IPS-11a (cell line): ENCODE results near the gene INKA2.
"Not testable (repeated sequence)": the region's sequence is repeated elsewhere in the genome, so short reads cannot be mapped to it uniquely, and the experiment has no call there.

Experiments
- H3K4me3 ChIP-seq: one replicate; pipeline ENCODE4 v1.5.1; 2013; ENCODE audit warnings: low read depth, low read length, control low read depth

Gene INKA2

DNA sequence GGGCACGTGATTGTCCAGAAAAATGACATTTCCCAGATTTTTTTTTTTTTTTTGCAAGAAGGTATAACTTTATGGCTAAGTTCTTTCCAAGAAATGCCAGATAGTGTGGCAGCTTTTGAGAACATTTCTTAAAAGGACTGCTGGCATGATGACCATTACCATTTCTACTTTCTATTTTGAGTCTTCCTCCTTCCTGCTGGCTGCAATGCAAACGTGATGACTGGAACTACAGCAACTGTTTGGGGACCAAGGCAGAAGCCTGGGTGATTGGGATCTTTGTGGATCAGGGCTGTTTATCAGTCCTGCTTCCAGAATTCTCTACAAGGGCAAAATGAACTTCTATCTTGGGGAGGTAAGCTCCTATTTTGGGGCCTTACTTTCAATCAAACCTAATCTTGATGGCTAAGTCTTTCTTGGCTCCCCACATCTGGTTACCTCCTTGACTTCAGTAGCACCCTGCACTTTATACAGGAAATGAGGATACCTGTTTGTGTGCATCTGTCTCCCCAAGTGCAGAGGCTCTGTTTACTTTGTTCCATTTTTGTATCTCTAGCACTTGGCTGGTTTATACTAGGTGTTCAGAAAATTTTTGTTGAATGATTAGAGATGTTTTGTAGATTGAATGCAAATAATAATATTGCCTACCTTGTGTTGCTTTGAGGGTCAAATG is 12.8 kb upstream of the INKA2 start:
- no peak overlapping the region for H3K4me3 ChIP-seq

- H3K4me3 ChIP-seq = no peak overlapping the region
Observed at GRCh38 chr1:111750856-111751255, 11.7 kb upstream of the INKA2 start.

DNA sequence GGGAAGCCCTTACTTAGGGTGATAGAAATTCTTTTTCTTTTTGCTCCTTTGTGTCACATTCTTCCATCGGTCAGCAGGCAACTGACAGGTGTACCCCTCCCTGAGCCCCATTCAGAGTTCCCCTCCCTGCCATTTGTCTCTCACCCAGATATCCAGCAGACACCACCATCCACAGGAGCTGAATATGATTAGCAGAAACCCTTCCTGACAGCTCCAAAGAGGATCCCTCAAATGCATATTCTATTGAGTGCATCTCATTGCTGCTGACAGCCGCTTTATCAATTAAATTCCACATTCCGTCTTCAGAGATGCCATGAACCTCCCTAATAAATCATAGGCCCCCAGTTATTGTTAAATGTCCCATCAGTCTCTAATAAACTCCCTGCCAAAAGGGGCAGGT is 10.4 kb upstream of the INKA2 start:
- H3K4me3 ChIP-seq = no peak overlapping the region

GRCh38 chr1:111747947-111748346 is 8.8 kb upstream of the INKA2 start:
- H3K4me3 ChIP-seq = no peak overlapping the region

- H3K4me3 ChIP-seq = no peak overlapping the region
Observed at GRCh38 chr1:111747282-111747734, 8.1 kb upstream of the INKA2 start.

- H3K4me3 ChIP-seq = no peak overlapping the region
Observed at GRCh38 chr1:111746614-111746999, 7.4 kb upstream of the INKA2 start.

DNA sequence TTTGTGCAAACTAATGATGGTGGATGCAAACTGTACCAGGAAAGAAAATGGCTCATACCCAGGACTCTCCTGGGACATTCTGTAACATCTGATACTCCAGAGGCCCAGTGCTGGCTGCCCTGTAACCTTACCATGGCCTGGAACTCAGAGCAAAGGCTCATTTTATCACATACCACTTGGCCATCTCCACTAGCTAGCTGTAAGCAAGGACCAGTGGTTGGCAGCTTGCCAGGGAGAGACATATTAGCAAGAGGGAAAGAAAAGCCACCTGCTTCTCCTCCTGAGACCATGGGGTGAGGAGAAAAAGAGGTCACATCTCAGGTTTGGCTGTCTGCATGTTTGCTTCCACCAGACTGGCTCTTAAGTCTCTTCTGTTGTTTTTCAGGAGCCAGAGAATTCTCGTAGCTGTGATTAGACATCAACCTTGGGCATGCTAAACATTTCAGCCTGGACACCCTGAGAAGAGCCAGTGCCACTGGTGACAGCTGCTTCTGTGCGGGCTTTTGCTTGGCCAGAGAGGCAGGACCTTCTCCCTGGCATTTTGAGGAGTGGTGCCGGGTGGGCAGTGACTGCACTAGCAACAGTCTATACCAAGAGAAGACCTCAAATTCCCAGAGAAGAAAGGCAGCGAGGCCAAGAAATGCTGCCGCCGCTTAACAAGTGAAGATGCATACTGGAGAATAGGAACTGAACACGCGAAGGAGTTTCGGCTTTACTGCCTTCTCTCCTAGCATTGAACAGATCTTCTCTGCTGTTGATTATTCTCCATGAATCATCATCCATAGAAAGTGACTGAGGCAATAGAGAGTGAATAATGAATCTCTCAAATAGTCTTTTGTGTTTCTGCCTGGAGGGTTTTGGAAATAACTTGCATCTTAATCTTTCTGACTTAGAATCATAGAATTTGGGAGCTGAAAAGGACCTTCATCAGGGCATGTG is 6.7 kb upstream of the INKA2 start:
- H3K4me3 ChIP-seq = no peak overlapping the region

DNA sequence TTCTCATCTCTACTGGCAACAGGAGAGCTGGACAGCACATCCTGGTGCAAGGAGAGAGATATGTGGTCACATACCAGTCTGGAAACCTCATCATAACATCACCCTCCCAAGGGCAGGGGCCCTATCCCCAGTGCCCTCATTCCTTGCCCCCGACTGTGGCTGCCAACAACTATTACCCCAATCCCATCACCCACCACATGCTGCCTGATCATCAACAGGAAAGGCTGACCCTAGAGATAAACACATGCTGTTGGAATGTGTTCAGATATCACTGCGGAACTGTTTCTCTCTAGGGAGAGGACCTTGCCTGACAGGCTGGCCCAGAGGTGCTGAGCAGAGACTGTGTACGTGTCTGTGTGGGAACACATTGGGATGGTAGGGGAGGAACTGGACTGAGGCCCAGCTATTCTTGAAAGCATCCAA is 4.5 kb upstream of the INKA2 start:
- no peak overlapping the region for H3K4me3 ChIP-seq

GRCh38 chr1:111742938-111743549 is 3.8 kb upstream of the INKA2 start:
- no peak overlapping the region for H3K4me3 ChIP-seq

- not testable (repeated sequence) for H3K4me3 ChIP-seq
Observed at GRCh38 chr1:111742292-111742691, 3.1 kb upstream of the INKA2 start.

DNA sequence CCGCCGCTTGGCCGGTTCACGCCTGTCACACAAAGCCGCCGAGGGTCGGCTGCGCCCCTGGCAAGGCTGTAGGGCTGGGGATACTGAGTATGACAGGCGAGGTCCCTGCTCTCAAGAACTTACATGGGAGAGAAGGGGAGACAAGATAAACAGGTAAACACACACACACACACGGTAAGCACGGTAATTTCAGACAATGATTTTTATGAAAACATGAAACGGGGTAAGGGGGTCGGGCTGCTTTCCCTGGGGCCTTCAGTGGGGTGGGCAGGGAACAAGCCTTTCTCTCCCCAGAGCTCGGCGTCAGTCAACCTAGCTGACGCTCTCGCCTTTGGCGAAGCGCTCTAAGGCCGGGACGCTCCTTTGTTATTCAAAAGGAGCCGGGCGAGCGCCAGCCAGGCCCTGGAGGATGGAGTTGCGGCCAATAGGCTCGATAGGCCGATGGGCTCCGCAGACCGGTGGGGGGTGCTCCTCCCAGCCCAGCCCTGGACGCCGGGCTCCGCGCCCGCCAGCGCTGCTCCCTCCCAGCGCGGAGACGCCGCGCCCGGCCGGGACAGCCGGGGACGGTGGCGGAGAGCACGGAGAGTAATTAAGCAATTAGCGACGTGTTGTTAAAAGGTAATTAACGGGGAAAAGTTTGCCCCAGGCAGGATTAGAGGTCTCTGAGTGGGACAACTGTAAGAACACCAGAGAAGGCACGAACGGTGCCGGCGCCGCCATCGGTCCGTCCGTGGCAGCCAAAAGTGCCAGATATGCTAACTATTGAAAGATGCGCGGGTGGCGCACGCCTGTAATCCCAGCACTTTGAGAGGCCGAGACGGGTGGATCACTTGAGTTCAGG is 950 bp upstream of the INKA2 start:
- H3K4me3 ChIP-seq = peak overlapping the region; percentile 54

- peak overlapping the region; percentile 45 for H3K4me3 ChIP-seq
Observed at GRCh38 chr1:111738436-111739193, 580 bp downstream of the INKA2 start.

DNA sequence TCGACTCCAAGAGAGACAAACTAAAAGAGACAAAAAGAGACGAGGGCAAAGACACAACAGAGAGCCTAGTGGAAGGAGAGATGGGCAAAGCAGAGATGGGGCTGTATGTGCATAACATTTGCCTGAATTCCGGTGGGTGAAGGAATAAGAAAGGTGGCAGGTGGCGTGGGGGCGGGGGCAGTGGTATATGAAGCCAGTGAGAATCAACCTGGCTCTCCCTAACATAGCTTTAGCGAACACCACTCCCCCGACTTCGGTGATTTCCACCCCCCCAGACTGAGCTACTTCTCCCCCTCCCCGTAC is 1.1 kb downstream of the INKA2 start:
- H3K4me3 ChIP-seq = peak overlapping the region; percentile 45

DNA sequence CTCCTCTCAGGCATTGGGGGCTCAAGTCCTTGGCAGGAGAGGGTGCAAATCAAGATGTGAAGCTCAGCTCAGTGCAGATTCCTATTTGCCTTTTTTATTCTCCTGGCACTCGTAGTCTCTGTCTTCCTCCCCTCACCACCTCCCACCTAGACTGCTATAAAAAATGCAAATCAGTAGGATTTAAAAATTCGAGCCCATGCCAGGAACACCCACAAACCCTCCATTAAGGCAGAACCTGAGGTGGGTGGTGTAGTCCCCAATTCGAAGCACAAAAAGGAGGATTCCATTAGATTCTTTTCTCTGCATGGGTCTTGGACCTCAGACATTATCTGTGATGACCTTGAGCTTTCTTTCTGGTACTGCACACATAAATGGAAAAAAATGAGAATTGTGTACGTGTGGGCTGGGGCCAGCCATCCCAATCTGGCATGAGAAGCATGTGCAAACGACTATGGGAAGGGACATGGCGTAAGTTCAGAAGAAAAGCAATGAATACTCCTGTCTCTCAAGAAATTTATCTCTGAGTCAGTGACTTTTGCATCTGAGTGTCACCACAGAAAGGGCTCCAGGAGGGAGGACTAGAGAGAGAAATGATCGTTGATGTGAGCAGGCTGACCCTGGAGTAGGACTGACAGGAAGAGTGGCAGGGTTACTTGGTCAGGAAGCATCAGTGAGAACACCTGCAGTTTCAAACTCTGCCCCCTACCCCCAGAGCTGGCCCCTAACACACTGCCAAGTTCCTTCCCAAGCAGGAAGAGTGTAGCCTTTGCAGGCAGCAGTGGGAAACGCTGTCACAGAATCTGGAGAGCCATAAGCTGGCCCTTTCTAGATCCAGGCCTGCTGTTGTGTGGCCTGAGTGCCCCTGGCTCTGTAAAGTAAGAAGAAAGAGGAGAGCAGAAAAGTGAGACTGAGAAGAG is 1.7 kb downstream of the INKA2 start:
- peak overlapping the region; percentile 45 for H3K4me3 ChIP-seq

GRCh38 chr1:111736548-111737215 is 2.5 kb downstream of the INKA2 start:
- H3K4me3 ChIP-seq = no peak overlapping the region

GRCh38 chr1:111735858-111736544 is 3.2 kb downstream of the INKA2 start:
- H3K4me3 ChIP-seq = no peak overlapping the region

- H3K4me3 ChIP-seq = no peak overlapping the region
Observed at GRCh38 chr1:111735321-111735720, 3.9 kb downstream of the INKA2 start.

- no peak overlapping the region for H3K4me3 ChIP-seq
Observed at GRCh38 chr1:111734856-111735255, 4.3 kb downstream of the INKA2 start.
